ENCODE measurements around the gene MSRB1.
"Not testable (repeated sequence)": the region's sequence is repeated elsewhere in the genome, so short reads cannot be mapped to it uniquely, and the experiment has no call there.

MSRB1 gene

DNA sequence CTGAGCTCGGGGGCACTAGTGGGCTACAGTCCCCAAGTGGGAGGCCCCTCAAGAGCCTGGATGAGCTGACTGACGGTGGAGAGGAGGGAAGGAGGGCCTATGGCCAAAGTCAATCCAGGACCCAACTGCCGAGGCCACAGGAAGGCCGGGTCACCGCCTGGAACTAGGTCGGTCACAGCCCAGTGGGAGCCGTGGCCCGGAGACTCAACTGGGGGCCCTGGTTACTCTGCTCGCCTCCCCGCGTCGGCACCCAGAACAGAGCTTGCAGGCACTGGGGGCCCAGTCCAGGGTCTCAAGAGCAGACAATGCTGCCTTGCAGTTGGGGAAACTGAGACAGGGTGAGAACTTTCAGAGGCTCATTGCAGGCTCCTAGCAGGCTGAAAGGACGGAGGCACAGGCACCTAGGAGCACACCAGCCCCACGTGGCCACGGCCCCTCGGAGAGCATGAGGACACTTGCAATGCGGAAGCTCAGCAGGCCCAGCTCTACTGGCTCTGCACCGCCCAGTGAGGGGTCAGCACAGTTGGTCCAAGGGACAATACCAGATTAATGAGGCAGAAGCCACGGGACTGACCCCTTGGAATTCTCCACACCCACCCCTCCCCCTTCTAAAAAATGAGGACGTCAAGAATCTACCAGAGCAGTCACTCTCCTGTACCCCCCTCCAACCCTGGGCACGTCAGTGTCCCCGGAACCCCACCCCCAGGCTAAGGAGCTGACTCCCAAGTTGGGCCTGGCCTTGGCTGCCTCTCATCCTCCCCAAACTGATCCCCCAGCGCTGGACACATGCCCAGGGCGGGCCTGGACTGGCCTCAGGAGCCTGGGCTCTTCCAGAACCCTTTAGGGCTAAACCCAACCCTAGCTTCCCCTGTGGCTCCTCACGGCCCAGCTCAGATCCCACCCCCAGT lies 27.0 kb downstream of the MSRB1 start:
- no peak for DNase-seq (ENCODE audit: low spot score)

DNA sequence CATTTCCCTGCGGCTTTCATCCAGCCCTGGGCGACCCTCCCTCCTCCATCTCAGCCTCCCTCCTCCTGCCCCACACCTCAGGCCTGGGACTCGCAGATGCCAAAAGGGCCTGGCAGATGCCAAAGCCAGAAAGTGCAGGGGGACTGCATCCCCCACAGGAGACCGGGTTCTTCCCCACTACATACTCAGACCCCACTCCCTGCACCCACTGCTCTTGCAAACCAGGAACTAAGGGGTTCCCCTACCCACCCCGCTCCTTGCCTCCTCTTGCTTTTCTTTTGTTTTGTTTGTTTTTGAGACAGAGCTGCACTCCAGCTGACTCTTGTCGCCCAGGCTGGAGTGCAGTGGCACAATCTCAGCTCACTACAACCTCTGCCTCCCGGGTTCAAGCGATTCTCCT lies 28.0 kb downstream of the MSRB1 start:
- DNase-seq (ENCODE audit: low spot score) = no peak

DNA sequence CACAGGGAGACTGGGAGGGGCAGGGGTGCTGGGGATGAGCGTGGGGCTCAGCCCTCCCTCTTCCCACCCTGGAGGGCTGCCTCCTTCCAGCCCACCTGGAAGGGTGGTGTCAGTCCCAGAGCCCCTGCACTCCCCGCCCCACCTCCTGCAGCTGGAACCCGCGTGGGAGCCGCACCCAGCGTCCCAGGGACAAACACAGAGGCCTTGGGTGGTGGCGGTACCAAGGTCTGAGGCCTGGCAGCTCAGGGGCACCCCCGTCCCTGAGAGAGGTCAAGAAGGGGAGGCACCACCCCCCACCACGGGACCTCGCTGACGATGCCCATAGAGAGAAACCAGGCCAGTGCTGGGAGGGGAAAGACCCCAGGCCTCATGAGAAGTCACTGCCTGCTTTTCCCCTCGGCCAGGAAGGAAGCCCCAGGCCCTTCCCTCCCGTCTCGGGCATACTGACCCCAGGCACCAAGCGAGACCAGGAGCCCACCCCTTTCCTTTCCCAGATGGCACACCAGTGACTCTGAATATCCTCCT lies 28.9 kb downstream of the MSRB1 start:
- no peak for DNase-seq (ENCODE audit: low spot score)

GRCh38 chr16:1913327-1914083 lies 29.5 kb downstream of the MSRB1 start:
- DNase-seq (ENCODE audit: low spot score) = no peak

DNA sequence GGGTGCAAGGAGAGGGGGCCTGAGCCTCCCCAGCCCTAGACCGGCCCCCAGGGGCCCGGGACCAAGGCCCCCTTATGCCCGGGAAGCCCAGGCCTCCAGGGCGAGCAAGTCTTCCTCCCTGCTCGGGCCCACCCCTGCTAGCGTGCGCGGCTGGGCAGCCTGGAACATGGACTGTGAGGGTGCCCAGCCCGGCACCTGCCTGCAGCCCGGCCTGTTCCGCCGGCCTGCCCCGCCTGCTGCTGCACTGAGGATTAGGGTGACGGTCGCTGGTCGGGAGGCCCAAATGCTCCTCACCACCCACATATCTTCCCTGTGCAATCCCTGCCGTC lies 30.8 kb downstream of the MSRB1 start:
- no peak for DNase-seq (ENCODE audit: low spot score)

DNA sequence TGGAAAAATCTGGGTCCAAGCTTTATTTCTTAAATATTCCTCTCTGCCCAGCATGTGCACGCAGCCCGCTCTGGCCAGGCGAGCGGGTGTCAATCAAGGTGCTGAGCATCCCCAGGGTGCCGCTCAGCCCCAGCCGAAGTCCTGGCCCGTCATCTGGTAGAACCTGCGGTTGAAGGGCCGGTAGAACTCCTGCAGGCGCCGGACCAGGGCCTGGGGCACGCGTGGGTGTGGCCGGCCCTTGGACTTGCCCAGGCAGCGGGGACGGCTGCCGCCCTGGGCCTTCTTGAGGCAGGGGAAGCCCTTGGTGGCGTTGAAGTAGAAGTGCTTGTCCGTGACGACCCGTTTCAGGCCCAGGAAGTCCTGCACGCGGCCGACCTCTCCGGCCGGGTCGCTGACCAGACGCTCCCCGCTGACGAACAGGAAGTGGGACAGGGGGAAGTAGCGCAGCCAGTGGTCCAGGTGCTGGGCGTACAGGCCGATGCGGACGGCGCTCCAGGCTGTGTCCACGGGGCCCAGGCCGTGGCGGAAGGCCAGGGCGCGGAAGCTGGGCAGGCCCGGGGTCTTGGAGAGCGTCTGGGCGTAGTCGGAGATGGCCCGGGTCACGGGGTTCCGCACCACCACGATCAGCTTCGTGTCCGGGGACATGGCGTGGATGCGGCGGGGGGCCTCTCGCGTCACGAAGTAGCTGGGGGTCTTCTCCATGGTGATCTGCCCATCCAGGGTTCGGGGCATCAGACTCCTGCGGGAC lies 31.4 kb downstream of the MSRB1 start:
- DNase-seq (ENCODE audit: low spot score) = no peak

DNA sequence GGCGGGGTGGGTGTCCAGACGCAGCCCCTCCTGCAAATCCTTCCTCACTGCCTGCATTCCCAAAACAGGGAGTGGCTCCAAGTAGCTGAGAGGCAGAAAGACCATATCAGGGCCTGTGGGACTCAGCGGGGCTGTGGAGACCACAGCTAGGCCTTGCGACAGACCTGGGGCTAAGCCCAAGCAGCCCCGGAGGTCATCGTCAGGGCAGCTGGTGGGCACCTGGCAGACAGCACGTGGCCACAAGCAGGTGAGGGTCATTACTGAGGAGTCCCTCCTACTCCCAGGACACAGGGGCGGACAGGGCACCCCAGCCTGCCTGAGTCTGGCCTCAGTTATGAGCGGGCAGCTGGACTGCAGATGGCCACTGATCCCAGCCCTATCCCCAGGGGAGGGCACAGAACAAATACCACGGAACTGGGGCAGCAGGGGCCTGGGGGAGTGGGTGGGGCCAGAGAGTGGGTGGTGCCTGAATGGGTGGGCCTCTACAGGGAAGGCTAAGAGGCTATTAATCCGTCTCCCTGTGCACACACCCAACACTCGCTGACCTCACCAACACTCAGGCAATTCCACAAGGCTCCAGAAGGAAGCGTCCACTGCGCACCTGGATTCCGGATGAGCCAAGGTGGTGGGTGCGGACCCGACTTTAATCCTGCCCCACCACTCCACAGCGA lies 33.3 kb downstream of the MSRB1 start:
- no peak for DNase-seq (ENCODE audit: low spot score)

GRCh38 chr16:1908983-1909382 lies 34.0 kb downstream of the MSRB1 start:
- DNase-seq (ENCODE audit: low spot score) = no peak

GRCh38 chr16:1908184-1908583 lies 34.8 kb downstream of the MSRB1 start:
- DNase-seq (ENCODE audit: low spot score) = no peak

- DNase-seq (ENCODE audit: low spot score) = no peak
Measured at GRCh38 chr16:1907226-1907860, 35.7 kb downstream of the MSRB1 start.

GRCh38 chr16:1906846-1907165 lies 36.2 kb downstream of the MSRB1 start:
- DNase-seq (ENCODE audit: low spot score) = no peak

DNA sequence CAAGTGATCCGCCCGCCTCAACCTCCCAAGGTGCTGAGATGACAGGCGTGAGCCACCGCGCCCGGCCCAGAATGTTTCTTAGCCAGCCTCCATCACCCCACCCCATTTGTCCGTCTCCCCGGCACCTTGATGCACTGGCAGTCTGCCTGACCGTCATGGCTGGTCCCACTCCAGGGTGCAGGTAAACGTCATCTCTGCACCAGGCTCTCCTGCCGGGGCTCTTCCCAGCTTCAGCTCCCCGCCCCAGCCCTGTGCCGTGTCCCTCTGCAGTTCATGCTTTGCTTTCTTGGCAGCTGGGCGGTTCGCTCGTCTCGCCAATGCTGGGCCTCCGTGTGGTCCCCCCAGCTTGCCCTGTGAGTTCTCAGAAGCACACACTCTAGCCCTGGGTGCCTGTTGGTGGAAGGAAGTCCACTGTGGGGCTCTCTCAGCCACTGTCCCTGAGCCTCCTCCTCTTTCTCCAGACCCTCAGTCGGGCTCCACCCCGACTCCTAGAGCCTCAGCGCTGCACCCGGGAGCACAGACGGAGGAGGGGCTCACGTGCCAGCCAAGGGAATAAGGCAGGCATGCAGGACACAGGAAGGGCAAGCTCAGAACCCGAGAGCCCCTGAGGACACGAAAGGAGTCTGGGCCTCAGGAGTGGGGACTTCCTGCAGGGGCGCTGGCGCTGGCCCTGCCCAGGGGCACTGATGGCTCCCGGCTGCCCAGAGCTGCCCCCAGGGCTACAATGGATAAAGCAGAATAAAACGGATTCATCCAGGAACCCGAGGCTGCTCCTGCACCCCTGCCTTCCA lies 36.7 kb downstream of the MSRB1 start:
- no peak for DNase-seq (ENCODE audit: low spot score)

DNA sequence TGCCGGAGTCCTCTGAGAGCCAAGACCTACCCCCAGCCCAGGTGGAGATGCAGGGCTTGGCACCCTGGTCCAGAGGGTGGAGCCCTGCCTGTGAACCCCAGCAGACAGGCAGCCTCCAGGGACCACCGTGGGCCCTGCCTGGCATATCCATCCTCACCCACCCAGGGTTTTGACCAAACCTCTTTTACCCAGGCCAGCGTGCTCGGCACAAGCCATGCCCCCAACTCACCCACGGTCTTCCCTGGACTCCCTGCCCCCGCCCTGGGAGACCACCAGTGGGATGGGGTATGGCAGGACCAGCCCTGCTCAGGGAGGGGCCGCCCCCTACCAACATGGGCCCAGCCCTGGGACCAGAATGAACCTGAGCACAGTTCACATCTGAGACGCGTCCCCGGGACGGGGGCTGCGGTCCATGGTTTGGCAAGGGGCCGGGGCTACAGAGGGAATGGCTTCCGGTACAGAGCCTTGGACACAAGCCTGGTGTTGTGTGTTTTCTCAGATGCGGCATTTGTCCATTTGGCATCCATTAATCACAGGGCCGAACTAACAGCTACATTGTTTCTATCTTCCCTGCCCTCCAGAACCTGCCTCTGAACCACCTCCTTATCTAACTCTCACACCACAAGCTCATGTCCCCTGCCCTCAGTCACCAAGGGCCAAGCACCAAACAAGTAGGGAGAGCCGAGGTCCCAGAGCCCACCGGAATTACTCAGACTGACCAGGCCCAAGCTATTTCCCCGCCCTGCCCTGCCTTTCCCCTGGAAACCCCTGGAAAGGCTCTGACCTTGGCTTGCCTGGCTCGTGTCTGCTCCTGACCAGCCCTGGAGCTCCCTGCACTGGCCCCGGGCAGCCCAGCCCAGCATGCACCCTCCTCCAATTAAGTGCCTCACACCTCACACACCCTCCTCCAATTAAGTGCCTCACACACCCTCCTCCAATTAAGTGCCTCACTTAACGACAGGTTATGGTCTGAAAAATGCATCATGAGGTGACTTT lies 38.9 kb downstream of the MSRB1 start:
- DNase-seq (ENCODE audit: low spot score) = no peak

DNA sequence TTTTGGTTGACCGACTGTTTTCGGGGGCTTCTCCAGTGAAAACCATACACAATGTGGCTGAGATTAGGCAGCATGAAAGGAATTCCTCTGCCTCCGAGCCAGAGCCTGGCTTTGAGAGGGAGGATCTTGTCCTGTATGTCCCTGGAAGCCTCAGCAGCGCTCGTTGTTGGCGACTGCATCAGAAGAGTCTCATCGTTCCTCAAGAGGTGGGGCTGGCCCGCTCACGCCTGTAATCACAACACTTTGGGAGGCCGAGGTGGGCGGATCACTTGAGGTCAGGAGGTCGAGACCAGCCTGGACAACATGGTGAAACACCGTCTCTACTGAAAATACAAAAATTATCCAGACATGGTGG lies 39.8 kb downstream of the MSRB1 start:
- no peak for DNase-seq (ENCODE audit: low spot score)

GRCh38 chr16:1902547-1903219 lies 40.3 kb downstream of the MSRB1 start:
- DNase-seq (ENCODE audit: low spot score) = no peak

DNA sequence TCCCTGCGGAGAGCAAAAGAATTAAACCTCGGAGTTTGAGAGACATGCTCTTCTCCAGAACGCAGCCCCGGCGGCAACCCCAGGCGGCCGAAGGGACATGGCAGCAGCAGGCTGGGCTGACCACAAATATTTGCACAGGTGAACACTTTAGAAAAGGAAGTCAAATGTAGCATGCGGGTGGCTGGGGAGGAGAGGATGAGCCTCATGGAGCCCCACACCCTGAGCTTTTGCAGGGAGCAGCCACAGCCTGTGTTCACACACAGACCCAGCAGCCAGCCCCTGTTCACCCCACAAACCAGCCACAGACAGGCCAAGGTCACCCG lies 42.6 kb downstream of the MSRB1 start:
- no peak for DNase-seq (ENCODE audit: low spot score)

DNA sequence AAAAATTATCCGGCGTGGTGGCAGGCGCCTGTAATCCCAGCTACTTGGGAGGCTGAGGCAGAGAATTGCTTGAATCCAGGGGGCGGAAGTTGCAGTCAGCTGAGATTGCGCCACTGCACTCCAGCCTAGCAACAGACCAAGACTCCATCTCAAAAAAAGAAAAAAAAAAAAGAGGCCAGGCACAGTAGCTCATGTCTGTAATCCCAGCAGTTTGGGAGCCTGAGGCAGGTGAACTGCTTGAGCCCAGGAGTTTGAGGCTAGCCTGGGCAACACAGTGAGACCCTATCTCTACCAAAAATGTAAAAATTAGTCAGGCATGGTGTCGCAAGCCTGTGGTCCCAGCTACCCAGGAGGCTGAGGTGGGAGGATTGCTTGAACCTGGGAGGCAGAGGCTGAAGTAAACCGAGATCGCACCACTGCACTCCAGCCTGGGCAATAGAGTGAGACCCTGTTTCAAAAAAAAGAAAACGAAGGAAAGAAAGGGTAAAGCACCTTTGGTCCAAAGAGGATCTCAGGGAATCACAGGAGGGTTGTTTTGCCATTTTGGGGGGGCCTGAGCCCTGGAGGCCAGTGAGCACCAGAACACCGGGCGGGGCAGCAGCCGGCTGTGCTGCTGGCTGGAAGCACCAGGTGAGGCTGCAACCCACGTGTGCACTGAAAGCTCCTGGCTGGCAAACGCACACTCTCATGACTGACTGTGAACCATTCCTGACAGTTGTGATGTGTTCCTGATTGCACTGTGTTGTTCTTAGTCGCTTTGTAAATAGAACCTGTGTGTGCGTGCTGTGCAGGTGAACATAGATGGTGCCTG lies 43.2 kb downstream of the MSRB1 start:
- DNase-seq (ENCODE audit: low spot score) = no peak

GRCh38 chr16:1897692-1898091 lies 45.3 kb downstream of the MSRB1 start:
- not testable (repeated sequence) for DNase-seq (ENCODE audit: low spot score)

All from hematopoietic multipotent progenitor cell treated with erythropoietin and hydrocortisone succinate and interleukin-3 and kit ligand, for 17 days (in vitro differentiated cells).